H4 (cell line): ENCODE data around the gene NUP93. TPM values are rescaled to one million over a fixed set of nuclear protein-coding genes. Genes with fewer than 3 reads are reported as not detected.
"Not testable (repeated sequence)": the region's sequence is repeated elsewhere in the genome, so short reads cannot be mapped to it uniquely, and the experiment has no call there.

Source experiments
- DNase-seq: peaks from one replicate; pipeline ENCODE4 v3.0.0-alpha.2; 2015; ENCODE audit warnings: low spot score
- total RNA-seq: library from RNA; depleted of rRNA; stranded (reverse); fragments of >200 nt; shearing (Covaris generic); gene quantifications from 2 replicates; pipeline ENCODE4 v1.2.3, GENCODE V29; 2014

The NUP93 gene
- total RNA-seq, 1 experiment from 2014 or later, result 89.0 TPM

DNA sequence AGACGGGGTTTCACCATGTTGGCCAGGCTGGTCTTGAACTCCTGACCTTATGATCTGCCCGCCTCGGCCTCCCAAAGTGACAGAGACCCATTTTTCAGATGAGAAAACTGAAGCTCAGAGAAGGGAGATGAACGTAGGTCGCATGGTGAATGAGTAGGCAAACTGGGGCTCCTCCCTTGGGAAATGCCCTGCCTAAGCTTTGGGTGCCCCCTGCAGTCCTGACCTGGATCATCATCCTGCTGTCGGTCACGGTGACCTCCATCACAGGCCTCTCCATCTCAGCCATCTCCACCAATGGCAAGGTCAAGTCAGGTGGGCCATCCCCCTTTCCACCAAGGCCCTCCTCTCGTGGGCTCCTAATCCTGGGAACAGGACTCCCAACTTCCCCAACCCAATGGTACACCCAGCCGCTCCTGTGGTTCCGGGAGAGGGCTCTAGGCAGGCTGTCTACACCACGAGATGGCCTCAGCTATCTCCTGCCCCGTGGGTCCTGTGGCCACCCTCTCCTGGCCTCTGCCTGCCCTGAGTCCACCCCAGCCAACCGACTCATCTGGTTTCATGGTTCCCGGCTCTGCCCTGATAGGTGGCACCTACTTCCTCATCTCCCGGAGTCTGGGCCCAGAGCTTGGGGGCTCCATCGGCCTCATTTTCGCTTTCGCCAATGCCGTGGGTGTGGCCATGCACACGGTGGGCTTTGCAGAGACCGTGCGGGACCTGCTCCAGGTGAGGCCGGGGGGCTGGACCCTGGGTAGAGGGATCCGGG lies 139.8 kb downstream of the NUP93 start:
- peak; percentile 59 for DNase-seq

DNA sequence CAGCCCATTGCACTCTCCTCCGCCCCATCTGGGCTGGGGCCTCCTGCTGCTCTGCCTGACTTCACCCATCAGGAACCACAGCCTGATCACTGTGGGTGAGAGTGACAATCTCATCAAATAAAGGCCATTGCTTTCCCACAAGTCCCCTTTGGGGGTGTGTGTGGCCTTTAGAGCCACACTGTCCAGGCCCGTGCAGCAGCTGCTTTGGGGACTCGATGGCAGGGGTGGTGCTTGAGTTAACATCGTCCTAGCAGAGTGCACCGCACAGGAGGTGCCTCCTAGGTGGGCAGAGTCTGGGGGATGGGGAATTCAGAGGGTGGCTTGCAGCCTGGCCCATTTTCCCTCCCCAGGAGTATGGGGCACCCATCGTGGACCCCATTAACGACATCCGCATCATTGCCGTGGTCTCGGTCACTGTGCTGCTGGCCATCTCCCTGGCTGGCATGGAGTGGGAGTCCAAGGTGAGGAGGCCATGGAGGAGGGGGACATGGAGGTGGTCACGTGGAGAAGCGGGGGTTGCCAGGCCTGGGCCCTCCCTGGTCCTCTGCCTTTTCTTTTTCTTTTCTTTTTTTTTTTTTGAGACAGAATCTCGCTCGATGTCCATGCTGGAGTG lies 140.5 kb downstream of the NUP93 start:
- DNase-seq, result no peak

DNA sequence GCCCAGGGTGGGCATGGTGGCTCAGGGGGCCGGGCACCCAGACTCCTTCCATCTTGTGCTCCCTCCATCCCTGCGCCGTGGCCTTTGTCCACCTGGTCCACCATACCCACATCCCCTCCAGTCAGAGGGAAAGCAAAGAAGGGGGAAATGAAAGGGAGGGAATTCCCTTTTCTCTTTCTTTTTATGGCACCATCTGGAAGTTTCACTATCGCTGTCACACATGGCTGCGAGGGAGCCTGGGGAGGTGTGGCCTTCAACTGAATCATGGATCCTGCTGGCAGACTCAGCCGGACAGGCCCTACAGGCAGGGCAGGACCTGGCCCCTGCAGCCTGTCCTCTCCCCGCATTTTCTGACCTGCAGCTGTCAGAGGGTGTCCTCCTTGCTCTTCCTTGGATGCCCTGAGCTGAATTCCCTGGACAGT lies 141.3 kb downstream of the NUP93 start:
- no peak for DNase-seq

DNA sequence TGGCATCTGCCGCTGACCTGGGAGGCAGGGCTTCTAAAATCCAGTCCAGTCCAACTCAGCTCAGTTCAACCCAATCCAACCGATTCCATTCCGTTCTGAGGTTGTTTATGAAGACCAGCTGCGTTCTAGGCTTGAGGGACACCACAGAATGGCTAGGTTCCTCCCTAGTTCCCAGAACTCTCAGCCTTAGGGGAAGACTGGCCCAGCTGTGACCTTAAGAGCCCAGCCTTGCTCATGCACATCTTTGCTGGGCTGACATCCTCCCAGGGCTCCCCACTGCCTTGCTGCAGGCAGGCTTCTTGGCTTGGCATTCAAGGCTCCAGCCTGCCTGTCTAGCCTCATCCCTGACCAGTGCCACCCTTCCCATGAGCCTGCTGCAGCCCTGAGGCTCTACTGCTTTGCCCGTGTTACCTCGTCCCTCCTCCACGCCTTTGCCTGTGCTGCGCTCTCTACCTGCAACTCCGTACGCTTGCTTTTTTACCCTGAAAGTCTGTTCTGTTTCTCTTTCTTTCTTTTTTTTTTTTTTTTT lies 143.0 kb downstream of the NUP93 start:
- DNase-seq, result peak; percentile 56

DNA sequence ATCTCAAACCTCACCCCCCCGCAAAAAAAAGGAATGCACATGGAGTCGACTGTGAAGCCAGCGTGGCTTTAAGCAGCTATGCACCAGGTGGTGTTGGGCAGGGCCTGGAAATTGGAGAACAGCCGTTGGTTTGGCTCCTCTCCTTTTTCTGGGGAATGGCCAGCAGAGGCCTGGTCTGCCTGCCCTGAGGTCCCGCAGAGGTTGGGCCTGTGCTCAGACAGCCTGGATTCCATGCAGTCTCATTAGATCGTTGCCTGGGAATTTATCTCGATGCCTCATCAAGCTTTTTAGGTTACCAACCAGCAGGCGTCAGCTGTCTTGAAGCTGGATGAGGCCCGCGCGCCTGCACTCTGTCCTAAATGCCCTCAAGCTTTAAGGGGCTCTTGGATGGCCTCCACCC lies 144.9 kb downstream of the NUP93 start:
- DNase-seq, result peak; percentile 33

DNA sequence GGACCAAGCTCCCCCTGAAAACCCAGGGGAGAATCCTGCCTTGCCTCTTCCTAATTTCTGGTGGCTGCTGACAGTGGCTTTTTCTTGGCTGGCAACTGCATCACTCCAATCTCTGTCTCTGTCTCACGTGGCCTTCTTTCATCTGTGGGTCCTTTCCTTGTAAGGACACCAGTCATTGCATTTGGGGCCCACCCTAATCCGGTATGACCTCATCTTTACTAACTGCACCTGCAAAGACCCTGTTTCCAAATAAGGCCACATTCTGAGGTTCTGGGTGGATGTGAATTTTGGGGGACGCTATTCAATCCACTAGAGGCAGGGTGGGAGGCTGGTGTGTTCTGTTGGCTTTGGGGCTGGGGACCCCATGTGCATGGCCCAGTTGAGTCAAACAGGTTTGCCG lies 146.1 kb downstream of the NUP93 start:
- DNase-seq, result no peak

DNA sequence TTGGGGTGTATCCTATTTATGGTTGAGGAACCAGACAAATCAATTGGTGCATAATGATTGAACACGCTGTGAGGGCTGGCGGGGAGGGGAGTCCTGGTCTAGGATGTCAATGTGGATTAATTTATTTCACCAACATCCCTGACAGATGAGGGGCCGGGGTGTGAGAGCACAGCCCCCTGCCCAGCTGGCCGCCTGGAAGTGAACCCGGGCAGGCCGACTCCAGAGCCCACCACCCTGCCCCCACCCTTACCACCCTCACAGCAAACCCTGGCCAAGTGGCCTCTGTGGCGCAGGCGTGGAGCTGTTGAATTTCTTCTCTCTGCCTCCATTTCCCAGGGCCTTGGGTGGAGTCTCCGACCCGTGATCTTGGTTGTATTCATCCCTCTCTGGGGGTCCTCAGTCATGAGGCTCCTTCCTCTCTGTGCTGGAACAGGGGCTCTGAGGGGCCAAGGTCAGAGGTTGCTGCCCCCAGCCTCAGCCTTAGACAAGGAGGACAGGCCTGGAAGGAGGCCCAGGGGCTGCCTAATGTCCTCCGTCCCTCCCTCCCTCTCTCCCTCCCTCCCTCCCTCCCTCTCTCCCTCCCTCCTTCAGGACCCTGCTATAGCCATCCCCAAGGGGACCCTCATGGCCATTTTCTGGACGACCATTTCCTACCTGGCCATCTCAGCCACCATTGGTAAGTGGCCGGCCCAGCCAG lies 147.7 kb downstream of the NUP93 start:
- DNase-seq, result no peak

DNA sequence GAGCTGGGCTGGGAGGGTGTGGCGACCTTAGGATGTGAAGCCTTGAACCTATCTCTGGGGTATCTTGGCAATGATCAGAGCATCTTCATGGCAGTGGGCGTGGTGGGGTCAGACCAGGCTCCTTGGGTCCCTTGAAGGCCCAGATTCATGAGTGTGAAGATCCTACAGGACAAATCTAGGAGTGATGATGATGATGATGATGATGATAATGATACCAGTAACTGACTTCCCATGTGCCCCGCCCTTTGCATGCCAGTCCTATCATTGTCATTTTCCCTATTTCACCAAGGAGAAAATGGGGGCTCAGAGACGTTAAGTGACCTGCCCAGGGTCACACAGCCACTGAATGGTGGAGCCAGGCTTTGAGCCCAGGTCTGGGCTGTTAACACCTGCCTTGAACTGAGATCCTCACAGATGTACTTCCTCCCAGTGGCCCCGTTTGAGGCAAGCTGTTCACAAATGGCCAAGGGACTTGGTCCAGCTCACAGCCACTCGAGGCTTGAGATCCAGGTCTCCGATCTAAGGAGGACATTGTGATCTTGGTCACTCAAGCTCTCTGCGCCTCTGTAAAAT lies 148.4 kb downstream of the NUP93 start:
- no peak for DNase-seq

DNA sequence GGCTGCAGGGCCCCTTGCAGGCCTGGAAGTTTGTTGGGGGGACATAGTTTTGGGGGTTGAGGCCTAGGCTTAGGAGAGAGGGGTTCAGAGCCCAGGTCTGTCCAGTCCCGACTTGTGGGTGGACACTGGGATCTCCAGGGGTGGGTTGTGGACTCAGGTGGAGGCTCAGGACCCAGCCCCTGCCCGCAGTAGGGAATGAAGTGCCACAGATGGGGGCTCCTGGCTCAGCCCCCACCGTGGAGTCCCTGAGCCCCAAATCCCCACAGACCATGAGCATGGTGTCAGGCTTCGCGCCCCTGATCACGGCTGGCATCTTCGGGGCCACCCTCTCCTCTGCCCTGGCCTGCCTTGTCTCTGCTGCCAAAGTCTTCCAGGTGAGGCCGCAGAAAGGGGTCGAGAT lies 149.3 kb downstream of the NUP93 start:
- DNase-seq, result no peak

DNA sequence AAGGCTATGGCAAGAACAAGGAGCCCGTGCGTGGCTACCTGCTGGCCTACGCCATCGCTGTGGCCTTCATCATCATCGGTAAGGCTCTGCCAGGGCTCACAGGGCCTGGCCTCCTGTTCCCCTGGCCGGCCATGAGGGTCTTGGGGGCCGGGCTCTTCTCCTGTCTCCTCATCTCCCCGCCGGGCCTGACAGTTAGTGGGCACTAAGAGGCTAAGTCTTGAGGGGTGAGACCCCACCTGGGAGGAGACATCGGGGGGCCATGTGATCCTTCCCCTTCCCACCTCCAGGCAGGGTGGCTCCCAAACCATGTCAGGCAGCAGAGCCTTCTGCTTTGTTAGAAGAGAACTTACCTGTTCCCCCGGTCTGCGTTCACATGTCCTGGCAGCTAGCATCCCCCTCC lies 150.2 kb downstream of the NUP93 start:
- DNase-seq, result no peak

DNA sequence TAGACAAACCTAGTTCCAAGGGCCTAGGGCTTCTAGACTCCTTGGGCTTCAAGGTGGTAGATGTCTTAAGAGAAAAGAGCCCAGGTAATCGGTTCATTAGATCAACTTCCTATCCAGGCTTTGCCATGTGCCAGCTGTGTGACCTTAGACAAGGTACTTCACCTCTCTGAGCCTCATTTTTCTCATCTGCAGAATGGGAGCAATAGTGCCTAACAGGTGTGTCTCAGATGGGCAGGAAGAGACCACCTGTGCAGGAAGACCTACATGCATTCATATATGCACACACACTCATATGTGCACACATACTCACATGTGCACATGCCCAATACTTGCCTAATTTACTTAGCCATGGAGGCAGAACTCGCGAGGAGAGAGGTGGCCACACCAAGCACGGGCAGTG lies 150.8 kb downstream of the NUP93 start:
- no peak for DNase-seq

DNA sequence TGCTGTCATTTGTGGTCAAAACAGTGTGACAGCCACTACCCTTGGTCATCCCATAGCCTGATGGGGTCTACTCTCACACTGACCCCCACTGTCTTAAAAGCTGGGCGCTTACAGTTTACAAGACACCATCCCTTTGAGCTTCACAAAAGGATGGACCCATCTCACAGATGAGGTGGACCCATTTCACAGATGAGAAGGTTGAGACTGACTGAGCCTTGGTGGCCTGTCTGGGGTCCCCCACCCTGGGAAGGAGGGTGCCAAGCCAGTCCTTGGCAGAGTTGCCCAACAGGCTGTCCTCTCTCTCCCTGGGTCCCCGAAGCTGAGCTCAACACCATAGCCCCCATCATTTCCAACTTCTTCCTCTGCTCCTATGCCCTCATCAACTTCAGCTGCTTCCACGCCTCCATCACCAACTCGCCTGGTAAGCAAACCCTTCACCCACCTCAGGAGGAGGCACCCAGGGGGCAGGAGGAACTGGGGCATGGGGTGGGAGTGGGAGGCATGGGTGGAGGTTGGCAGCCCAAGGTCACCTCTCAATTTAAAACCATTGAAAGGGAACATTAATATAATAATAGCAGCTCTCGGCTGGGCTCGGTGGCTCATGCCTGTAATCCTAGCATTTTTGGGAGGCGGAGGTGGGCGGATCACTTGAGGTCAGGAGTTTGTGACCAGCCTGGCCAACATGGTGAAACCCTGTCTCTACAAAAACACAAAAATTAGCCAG lies 152.3 kb downstream of the NUP93 start:
- DNase-seq, result no peak

DNA sequence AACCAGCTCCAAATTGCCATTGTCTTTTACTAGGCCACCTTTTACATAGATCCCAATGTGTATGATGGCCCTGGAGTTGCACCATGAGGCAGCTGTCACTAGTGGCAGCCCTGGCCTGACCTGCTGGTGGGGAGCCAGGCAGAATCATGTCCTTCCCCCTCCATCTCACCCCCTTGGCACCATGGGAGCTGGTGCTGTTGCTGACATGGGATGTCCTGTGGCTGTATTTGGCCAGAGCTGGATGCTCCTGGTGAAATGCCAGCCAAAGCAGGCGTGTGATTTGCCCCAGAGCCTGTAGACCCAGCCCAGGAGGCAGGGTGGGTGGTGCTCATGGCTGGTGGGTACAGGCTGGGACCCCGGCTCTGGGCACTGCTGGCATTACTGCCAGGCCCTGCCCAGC lies 153.7 kb downstream of the NUP93 start:
- DNase-seq, result no peak

DNA sequence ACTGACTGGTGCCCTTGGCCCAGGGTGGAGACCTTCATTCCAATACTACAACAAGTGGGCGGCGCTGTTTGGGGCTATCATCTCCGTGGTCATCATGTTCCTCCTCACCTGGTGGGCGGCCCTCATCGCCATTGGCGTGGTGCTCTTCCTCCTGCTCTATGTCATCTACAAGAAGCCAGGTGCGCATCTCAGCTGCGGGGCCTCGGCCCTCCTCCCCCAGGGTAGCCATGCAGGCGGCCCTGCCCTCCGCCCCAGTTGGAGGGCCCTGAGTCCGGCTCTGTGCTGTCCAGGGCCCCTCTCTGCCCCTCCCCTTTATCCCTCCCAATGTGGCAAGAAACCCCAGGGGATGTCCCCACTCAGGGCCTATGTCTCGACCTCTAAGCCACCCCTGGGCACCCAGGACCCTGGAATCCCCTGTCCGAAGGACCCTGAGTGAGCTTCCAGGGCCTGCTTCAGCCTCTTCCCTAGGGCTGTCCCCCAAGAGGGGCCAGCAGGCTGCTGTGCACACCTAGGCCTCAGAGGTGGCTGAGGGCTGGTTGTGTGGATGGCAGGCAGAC lies 154.2 kb downstream of the NUP93 start:
- no peak for DNase-seq

DNA sequence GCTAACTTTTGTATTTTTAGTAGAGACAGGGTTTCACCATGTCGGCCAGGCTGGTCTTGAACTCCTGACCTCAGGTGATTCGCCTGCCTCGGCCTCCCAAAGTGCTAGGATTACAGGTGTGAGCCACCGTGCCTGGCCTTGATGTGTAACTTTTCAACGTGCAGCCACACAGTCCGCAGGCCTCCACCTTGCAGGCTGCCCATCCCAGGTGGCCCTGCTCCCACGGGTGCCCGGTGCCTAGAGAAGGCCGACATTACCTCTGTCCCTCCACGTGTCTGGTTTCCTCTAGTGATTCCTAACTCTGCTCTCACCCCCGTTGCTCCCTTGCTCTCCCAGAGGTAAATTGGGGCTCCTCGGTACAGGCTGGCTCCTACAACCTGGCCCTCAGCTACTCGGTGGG lies 155.0 kb downstream of the NUP93 start:
- not testable (repeated sequence) for DNase-seq

DNA sequence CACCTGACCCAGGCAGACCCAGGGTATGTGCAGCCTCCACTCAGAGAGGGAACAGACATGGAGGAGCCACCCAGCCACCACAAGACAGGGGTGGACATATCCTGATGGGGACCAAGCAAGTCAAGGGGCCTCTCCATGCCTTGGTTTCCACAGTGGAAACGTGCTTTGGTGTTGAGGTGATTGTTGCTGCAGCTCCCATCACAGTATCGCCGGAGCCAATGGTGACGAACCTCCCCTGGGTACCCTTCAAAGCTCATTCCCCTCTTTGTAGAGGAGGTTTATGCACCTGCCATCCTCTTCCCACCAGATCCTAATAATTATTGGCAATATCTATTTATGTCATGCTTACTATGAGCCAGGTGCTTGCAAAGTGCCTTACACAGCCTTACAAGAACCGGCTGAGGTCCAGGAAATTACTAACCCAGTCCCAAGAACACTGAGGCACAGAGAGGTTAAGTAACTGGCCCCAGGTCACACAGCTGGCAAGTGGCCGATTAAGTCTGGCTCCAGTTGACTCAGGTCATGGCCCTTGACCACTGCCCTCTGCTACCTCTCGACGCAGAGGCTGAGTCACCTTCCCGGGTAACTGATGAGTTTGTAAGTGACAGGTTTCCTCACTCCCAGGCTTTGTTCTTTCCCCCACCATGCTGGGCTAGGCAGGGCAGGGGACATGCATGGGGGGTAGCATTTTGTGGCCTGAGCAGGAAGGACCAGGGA lies 155.7 kb downstream of the NUP93 start:
- no peak for DNase-seq

DNA sequence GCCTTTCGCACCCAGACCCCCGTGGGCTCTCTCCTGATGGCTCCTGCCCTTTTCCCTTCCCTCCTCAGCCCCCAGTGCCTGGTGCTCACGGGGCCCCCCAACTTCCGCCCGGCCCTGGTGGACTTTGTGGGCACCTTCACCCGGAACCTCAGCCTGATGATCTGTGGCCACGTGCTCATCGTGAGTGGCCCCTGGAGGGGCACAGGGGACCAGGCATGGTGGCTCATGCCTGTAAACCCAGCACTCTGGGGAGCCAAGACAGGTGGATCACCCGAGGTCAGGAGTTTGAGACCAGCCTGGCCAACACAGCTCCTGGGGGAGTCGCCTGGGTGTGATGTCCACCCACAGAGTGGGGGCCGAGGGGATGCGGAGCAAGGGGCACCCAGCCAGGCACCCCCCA lies 156.4 kb downstream of the NUP93 start:
- DNase-seq, result no peak

DNA sequence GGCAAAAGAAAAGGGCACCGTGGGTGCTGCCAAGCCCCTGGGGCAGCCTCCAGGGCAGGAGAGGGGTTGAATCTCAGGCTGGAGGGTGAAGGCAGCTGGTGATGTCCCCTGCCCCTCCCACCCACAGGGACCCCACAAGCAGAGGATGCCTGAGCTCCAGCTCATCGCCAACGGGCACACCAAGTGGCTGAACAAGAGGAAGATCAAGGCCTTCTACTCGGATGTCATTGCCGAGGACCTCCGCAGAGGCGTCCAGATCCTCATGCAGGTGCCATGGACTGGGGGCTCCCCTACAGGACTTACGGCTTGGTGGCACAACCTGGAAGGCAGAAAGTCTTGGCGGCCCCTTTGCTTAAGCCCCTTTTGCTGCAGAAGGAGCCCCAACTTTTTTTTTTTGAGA lies 156.9 kb downstream of the NUP93 start:
- no peak for DNase-seq

DNA sequence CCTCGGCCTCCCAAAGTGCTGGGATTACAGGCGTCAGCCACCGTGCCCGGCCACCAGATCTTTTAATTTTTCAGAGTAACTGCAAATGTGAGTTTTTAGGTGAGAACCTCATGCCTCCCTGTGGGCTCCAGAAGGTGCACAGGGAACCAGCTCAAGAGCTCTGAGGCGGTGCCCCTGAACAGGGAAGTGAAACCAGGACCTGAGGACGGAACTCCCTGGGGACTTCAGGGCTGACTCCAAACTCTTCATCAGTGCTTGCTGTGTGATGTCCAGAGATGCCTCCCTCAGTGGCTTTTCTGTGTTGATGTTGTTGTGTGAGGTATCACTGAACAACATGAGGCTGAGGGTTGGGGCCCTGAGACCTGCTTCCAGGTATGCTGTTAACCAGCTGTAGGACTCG lies 158.9 kb downstream of the NUP93 start:
- DNase-seq, result no peak

DNA sequence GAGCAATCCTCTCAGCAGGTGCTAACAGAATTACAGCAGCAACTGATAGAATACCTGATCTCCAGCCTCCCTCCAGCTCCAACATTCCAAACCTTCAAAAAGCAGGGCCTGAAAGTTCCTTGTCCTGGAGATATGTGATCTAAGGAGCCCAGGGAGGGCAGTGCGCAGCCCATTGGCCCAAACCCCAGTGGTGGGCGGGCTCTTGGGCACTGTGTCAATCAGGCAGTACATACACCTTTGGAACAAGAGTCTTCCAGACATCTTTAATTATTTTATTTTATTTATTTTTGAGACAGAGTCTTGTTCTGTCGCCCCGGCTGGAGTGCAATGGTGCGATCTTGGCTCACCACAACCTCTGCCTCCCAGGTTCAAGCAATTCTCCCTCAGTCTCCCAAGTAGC lies 159.3 kb downstream of the NUP93 start:
- DNase-seq, result no peak

DNA sequence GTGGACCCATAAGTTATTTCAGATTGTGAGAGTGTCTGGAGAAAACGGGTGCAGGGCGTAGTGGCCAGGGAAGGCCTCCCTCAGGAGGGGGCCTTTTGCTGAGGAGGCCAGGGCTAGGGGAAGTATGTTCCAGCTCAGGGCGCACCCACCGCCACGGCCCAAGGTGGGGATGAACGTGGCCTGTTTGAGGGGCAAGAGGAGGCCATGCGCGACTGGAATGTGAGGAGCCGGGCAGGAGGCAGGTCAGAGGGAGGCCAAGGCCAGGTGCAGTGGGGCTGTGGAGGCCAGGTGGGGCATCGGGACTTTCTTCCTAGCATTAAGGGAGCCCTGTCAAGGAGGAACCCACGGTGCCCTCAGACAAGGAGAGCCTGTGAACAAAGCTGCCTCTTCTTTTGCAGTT lies 161.8 kb downstream of the NUP93 start:
- DNase-seq, result no peak
